ENCODE results near the gene CYP24A1. TPM values are rescaled to one million over a fixed set of nuclear protein-coding genes. Genes with fewer than 3 reads are reported as not detected.

The CYP24A1 gene
- total and polyA plus RNA-seq, 2 of the 13 experiments (the other 11 are each of a cell fraction or from before 2014, with no cell fraction given), result 9.4 to 32.7 TPM

DNA sequence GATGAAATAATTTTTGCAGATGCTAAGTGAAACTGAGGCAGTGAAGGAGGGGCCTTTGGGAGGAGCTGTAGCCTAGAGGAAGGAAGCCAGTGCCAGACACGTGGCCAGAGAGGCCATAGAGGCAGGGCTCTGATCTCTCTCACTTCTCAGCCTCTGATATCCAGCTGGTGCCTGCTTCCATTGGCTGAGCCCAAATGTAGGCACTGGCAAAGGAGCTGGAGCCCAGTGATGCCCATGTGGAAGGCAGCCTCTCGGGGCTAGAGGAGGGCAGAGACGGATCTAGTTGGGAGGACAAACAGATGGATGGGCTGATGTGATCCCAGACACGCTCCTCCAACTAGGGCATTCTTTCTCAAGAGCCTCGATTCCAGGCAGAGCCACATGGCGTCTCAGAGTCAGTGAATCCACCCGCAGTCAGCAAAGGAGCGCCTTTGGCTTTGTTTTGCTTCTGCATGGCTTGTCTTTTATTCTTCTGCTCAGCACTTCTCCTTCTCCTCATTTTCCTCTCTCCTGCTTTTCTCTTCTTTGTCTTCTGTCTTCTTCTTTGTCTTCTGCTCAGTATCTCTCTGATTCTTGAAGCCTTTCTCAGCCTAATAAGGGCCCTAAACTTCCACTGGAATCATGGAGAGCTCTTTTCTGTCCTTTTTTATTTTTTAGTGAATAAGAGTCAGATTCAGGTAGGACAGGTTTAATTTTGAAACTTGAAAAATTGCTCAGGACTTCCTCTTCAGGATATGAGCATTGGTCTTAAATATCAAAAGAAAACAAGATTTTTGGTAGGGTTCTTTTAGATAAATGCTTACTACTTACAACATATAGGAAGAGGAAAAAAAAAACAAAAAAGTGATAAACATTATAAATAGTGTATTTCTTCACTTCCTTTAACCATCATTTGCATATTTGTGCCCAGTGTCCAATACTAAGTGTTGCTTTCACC is 41.8 kb downstream of the CYP24A1 start (continued):
- TF ChIP-seq, protein P1, sequence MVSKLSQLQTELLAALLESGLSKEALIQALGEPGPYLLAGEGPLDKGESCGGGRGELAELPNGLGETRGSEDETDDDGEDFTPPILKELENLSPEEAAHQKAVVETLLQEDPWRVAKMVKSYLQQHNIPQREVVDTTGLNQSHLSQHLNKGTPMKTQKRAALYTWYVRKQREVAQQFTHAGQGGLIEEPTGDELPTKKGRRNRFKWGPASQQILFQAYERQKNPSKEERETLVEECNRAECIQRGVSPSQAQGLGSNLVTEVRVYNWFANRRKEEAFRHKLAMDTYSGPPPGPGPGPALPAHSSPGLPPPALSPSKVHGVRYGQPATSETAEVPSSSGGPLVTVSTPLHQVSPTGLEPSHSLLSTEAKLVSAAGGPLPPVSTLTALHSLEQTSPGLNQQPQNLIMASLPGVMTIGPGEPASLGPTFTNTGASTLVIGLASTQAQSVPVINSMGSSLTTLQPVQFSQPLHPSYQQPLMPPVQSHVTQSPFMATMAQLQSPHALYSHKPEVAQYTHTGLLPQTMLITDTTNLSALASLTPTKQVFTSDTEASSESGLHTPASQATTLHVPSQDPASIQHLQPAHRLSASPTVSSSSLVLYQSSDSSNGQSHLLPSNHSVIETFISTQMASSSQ (IDR thresholded peaks at IDR 0.05; ENCODE audit: low read depth), result no peak
- TF ChIP-seq, protein P1 (CRISPR knock-in tag; IDR thresholded peaks at IDR 0.05; ENCODE audit: borderline replicate concordance), result peak; percentile 55; the same call in 1 of the 2 replicates
- no peak for TF ChIP-seq TCF7L2 (IDR thresholded peaks at IDR 0.05; ENCODE audit: low read depth, low read length)
- TF ChIP-seq CENPX (CRISPR knock-in tag; IDR thresholded peaks at IDR 0.05), result no peak
- TF ChIP-seq, protein P2, sequence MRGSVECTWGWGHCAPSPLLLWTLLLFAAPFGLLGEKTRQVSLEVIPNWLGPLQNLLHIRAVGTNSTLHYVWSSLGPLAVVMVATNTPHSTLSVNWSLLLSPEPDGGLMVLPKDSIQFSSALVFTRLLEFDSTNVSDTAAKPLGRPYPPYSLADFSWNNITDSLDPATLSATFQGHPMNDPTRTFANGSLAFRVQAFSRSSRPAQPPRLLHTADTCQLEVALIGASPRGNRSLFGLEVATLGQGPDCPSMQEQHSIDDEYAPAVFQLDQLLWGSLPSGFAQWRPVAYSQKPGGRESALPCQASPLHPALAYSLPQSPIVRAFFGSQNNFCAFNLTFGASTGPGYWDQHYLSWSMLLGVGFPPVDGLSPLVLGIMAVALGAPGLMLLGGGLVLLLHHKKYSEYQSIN (CRISPR knock-in tag; IDR thresholded peaks at IDR 0.05; ENCODE audit: borderline replicate concordance), result no peak
- no peak for TF ChIP-seq MXD4 (CRISPR knock-in tag; IDR thresholded peaks at IDR 0.05)
- no peak; the same call in 1 of the 2 replicates for TF ChIP-seq GABPB1 (CRISPR knock-in tag; IDR thresholded peaks at IDR 0.05)
- TF ChIP-seq, protein P3, sequence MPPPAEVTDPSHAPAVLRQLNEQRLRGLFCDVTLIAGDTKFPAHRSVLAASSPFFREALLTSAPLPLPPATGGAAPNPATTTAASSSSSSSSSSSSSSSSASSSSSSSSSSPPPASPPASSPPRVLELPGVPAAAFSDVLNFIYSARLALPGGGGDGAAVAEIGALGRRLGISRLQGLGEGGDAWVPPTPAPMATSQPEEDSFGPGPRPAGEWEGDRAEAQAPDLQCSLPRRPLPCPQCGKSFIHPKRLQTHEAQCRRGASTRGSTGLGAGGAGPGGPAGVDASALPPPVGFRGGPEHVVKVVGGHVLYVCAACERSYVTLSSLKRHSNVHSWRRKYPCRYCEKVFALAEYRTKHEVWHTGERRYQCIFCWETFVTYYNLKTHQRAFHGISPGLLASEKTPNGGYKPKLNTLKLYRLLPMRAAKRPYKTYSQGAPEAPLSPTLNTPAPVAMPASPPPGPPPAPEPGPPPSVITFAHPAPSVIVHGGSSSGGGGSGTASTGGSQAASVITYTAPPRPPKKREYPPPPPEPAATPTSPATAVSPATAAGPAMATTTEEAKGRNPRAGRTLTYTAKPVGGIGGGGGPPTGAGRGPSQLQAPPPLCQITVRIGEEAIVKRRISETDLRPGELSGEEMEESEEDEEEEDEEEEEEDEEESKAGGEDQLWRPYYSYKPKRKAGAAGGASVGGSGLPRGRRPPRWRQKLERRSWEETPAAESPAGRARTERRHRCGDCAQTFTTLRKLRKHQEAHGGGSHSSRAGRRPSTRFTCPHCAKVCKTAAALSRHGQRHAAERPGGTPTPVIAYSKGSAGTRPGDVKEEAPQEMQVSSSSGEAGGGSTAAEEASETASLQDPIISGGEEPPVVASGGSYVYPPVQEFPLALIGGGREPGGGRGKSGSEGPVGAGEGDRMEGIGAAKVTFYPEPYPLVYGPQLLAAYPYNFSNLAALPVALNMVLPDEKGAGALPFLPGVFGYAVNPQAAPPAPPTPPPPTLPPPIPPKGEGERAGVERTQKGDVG (CRISPR knock-in tag; IDR thresholded peaks at IDR 0.05; ENCODE audit: borderline replicate concordance), result peak; percentile 85; the same call in 1 of the 2 replicates
- TF ChIP-seq, protein P4, sequence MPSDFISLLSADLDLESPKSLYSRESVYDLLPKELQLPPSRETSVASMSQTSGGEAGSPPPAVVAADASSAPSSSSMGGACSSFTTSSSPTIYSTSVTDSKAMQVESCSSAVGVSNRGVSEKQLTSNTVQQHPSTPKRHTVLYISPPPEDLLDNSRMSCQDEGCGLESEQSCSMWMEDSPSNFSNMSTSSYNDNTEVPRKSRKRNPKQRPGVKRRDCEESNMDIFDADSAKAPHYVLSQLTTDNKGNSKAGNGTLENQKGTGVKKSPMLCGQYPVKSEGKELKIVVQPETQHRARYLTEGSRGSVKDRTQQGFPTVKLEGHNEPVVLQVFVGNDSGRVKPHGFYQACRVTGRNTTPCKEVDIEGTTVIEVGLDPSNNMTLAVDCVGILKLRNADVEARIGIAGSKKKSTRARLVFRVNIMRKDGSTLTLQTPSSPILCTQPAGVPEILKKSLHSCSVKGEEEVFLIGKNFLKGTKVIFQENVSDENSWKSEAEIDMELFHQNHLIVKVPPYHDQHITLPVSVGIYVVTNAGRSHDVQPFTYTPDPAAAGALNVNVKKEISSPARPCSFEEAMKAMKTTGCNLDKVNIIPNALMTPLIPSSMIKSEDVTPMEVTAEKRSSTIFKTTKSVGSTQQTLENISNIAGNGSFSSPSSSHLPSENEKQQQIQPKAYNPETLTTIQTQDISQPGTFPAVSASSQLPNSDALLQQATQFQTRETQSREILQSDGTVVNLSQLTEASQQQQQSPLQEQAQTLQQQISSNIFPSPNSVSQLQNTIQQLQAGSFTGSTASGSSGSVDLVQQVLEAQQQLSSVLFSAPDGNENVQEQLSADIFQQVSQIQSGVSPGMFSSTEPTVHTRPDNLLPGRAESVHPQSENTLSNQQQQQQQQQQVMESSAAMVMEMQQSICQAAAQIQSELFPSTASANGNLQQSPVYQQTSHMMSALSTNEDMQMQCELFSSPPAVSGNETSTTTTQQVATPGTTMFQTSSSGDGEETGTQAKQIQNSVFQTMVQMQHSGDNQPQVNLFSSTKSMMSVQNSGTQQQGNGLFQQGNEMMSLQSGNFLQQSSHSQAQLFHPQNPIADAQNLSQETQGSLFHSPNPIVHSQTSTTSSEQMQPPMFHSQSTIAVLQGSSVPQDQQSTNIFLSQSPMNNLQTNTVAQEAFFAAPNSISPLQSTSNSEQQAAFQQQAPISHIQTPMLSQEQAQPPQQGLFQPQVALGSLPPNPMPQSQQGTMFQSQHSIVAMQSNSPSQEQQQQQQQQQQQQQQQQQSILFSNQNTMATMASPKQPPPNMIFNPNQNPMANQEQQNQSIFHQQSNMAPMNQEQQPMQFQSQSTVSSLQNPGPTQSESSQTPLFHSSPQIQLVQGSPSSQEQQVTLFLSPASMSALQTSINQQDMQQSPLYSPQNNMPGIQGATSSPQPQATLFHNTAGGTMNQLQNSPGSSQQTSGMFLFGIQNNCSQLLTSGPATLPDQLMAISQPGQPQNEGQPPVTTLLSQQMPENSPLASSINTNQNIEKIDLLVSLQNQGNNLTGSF (CRISPR knock-in tag; IDR thresholded peaks at IDR 0.05), result no peak
- no peak for TF ChIP-seq ZNF329 (CRISPR knock-in tag; IDR thresholded peaks at IDR 0.05; ENCODE audit: low read depth)
- TF ChIP-seq, protein P5, sequence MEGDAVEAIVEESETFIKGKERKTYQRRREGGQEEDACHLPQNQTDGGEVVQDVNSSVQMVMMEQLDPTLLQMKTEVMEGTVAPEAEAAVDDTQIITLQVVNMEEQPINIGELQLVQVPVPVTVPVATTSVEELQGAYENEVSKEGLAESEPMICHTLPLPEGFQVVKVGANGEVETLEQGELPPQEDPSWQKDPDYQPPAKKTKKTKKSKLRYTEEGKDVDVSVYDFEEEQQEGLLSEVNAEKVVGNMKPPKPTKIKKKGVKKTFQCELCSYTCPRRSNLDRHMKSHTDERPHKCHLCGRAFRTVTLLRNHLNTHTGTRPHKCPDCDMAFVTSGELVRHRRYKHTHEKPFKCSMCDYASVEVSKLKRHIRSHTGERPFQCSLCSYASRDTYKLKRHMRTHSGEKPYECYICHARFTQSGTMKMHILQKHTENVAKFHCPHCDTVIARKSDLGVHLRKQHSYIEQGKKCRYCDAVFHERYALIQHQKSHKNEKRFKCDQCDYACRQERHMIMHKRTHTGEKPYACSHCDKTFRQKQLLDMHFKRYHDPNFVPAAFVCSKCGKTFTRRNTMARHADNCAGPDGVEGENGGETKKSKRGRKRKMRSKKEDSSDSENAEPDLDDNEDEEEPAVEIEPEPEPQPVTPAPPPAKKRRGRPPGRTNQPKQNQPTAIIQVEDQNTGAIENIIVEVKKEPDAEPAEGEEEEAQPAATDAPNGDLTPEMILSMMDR (CRISPR knock-in tag; IDR thresholded peaks at IDR 0.05), result no peak
